8988T (cell line): Measurements from ENCODE around the gene CHRDL2.

Source experiments
- DNase-seq: peaks from one replicate; pipeline ENCODE4 v3.0.0; 2011

The CHRDL2 gene

DNA sequence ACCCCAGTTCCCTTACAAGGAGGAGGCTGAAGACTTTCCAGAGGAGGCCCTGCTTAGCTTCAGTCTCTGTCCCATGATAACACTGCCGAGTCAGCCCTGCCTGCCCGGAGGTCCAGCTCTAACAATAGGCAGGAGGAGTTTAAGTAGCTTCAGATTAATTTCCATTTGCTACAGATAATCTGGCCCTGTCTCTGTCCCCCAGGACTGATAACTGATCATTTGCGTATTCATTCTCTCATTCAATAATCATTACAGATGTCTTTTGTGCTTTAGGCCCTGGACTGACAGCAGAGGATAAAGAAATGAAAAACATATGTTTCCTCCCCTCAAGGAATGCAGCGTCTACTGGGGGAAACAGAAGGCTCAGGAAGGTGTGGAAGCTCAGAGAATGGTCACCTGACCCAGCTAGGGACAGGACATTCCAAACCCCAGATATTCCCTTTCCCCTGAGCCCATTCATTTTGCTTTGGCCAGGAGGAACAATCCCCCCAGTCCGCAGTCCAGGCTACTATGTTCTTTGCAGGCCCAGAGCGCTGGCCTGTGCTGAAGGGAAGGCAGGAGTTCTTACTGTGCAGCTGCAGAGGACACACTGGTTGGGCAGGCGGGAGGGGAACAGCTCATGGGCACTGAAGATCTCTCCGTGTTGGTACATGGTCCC is 20.8 kb downstream of the CHRDL2 start:
- no peak for DNase-seq

DNA sequence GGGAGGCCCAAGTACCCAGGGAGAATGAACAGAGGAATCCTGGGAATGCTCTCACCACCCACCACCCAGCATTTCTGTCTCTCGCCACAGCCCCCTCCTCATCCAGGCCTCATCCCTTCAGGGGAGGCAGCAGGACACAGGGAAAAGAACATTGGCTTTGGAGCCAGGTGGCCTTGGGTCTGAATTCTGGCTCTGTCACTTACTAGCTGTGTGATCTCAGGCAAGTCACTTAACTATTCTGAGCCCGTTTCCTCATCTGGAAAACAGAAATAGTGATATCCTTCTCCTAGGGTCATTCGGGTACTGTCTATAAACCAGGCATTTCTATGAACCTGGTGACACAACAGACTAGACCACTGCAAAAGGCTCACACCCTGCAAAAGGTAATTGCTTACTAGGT is 22.1 kb downstream of the CHRDL2 start:
- no peak for DNase-seq

DNA sequence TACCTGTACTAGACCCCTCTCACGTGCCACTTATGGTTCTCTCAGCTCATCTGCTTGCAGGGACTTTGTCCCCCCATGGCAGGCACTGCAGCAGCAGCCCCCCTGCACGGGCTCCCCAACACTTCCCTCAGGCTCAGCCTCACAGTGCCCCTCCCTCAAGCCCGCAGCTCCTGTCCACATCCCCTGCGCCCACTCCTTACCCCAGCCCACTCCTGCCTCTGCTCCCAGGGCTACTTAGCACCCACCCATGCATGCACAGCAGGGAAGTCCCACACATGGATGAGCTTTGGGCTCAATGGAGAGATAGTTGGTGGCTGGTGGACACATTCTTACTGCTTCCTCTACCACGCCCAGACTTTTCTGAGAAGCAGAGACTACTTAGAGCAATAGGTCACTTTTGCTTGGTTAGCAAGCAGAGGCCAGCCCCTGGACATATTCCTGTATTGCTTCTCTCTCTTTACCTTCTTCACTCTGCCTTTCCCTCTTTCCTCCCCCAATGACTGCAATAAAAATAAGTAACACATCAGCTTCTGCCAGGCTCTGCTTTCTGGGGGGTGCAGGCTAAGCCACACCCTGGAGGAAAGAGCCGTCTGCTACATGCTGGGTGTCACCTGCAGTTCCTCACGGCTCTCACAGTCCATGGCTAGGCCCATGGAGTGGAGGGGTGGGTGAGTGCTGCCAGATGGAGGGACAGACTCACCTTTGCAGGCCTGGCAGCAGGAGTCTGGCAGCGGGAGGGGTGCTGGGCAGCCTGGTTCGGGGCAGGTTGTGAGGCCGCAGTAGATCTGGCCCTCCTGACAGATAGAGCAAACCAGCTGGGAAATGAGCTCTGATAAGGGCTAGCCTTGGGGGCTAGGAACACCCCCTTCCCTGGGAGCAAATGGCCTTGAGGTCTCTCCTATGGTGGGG is 23.4 kb downstream of the CHRDL2 start:
- no peak for DNase-seq

DNA sequence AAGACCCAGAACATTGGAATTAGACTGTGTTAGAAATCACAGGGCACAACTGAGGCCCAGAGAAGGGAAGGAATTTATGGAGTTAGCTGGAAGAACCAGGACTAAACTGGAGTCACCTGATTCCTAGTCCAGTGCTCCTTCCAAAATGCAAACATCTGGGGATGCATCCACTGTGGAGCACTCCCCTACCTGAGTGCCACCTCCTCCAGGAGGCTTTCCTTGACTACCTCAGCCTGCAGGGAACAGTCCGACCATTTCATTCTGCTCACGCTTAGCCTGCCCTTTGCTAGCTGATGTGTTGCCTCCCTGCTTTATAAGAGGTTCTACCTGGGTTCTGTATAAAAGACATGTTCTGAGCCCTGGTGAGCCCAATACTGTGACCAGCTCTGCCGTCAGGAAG is 24.0 kb downstream of the CHRDL2 start:
- DNase-seq = no peak

DNA sequence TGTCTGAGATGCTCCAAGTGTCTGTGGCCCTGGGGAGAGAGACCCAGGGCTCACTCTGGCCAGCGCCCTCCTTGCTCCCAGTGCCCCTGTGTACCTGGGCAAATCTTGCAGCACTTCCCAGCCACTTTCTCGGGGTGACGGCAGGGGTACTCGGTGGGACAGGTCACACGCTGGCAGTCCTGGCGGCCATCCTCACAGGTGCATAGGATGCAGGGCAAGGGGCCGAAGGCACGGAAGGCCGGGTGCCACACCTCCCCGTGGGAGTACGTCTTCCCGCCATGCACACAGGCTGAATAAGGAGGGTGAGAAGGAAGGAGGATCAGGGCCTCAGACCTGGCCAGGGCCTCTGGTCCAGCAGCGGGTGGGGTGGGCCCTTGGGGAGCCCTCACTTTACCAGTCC is 28.0 kb downstream of the CHRDL2 start:
- no peak for DNase-seq

DNA sequence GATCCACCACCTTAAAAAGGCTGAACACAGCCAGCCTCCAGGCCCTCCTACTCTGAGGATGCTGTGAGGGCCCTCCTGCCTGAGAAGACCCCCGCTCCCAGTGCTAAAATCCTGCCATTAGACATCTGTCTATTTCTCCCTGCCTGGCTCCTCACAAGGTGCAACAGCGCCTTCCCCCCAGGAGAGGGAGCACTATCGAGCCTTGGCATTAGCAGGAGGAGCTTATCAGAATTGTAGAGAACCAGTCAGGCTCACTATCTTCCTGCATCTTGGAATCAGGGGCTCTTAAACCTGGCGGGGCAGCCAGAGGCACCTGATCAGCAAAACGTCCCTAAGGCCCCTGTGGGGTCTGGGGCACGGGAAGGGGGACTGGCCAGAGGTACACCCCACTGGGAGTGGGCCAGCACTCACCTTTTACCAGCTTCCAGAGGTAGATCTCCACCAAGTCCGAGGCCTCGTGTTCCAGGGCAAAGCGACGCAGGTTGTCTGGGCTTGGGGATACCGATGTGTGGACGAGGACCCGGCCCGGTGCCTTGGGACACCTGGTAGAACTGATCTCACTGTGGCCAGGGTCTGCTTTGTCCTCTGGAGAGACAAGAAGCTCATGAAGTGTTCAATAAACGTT is 28.7 kb downstream of the CHRDL2 start:
- DNase-seq = peak; percentile 79

DNA sequence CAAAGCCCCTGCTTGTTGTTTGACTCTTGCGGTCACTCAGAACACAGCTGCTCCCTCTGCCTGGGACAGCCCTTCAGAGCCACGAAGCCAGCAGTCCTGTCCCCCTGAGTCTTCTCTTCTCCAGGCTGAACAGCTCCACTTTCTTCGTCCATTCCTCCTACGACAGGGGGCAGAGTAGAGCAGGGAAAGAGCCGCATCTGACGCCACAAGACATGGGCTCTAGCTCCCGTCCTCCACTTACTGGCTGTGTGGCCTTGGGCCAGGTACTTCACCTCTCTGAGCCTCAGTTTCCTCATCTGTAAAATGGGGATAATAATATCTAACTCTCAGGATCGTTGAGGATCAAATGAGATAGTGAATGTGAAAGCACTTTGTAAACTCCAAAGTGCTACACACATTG is 29.9 kb downstream of the CHRDL2 start:
- no peak for DNase-seq

DNA sequence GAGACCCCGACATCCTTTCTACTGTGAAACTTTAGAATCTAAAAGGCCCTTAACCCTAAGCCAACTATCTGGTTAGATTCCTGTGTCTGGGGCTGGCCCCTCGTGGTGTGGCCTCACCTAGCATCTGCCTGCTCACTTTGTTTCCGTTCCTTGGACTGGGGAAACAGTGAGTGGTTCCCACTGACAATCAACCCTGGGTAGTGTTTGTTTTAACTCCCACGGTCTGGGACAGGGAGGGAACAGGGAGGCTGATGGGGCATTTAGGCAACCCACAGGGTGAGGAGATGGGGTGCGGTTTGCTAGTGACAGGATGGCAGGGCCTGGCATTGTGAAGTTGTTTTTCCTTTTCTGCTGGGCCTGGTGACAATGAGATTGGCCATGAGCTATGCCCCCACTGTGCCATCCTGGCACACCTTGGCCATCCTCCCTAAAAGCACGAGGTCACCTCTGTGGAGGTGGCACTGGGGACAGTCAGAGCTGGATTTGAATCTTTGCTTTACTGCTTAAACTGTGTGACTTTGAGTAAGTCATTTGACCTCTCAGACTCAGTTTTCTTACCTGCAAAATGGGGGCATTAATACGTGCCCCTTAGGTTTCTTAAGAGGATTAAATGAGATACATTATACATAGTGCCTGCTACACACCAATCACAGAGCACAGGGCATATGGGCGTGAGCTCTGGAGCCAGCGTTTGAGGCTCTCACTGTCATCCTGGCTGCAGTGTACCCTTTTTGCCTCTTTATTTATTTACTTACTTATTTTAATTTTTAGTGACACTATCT is 31.4 kb downstream of the CHRDL2 start:
- DNase-seq = no peak

DNA sequence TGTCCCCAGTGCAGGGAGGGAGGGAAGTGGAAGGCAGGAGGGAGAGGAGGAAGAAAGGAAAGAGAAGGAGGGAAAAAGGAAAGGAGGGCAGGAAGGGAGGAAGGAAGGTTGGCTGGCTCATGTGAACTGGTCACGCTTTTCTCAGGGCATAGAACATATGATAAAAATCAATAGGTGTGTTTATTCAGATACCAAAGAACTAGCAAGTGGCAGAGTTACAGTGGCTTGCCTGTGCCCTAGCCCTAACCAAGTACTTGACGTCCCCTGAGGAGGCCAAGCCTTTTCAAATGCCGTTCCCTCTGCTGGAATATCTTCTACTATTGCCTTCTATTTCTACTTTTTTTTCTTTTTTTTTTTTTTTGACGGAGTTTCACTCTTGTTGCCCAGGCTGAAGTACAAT is 33.5 kb downstream of the CHRDL2 start:
- no peak for DNase-seq

DNA sequence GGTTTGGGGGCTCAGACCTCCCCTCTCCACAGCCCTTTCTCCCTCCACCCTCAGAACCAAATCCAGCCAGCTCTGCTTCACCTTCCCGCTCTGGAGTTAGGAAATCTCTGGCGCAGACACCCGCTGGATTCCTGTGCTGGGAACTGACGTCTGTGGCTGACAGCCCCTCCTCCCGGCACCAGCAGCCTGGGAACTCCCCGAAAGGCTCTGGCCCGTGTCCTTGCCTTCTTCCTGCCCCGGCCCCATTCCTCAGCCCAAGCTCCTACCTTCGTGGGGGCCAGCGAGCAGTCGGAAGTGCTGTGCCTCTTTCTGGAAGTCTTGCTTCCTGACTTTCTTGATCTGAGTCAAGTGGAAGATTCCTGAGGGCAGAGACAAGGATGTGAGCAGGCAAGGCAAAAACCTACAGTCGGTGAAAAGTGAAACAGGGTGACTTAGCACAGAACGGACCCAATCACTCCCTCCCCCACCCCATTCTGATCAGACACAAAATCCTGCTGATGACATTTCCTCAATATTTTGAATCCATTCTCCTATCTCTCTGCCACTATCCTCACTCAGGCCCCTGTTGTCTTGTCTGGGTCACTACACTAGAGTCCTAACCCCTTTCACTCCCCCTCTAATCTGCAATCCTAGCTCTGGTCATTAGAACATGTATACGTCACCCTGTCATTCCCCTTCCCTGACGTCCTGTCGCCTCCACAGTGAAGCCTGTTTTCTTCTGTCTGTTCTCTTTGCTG is 34.1 kb downstream of the CHRDL2 start:
- no peak for DNase-seq

DNA sequence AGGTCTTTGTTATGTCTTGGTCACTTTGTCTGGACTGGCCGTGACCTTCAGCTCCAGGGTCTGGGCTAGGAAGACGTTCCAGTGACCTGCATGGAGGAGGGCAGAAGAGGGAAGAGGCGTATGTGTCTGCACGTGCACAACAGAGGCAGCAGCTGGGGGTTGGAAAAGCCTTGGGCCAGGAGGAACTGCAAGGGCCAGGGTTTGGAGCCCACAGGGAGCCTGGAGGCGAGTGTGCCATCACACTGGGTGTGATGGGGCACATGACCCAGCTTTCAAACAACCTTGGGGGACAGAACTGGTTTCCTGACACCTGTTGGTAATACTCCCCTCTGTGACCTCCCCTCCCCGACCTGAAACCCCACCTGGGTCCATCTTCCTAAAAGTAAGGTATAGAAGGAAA is 34.7 kb downstream of the CHRDL2 start:
- DNase-seq = no peak

DNA sequence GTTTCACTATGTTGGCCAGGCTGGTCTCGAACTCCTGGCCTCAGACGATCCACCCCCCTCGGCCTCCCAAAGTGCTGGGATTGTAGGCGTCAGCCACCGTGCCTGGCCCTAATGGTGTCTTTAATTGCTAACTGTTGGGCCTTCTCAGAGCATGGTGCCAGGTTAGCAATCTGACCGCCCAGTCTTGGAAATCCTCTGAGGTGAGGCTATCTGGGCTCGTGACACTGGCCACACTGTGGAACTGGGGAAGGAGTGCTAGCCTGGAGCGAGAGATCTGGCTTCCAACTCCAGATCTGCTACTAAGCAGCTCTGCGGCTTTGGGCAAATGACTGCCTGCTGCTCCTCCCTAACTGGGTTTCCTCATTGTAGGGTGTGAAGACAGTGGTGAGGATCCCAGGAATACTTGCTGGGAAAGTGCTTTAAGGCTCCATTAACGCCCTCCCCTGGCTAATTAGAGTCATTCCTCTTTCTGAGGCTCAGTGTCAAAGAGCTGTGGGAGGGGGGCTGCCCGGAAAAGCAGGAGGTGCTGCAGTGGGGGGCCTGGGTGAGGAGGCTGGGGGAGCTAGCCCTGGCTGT is 35.4 kb downstream of the CHRDL2 start:
- no peak for DNase-seq

DNA sequence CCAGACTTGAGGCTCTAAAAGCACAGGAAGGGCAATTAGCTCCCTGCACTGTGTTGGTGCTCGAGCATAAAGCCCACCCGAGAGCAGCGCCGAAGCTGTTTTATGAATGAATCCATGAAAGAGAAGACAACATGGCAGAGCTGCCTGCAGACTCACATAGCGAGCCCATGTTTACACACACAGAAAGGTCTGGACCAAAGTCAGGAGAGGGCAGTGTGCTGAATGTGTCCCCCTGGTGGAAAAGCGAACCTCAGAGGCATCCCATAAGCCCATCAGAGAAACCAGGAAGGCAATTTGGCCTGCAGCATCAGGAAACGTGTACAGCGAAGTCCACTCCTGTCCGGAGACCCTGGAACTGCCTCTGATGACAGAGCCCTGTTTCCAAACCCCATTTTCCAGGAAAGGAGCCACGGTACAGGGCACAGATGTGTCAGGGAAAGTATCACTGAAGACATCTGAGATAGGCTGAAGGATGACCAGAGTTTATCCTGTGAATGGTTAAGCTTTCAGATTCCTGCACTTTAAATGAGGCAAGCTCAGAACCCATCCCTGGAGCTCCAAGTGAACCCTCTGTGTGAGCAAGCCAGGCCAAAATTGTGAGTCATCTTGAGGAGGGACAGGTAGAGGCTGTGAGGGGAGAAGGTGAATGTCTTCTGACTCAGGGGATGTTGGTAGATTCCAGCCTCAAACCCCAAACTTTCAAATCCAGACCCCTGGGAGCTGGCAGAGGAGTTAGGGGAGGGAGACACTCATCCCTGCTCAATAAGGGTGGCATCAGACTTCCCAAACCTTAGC is 36.9 kb downstream of the CHRDL2 start:
- no peak for DNase-seq

DNA sequence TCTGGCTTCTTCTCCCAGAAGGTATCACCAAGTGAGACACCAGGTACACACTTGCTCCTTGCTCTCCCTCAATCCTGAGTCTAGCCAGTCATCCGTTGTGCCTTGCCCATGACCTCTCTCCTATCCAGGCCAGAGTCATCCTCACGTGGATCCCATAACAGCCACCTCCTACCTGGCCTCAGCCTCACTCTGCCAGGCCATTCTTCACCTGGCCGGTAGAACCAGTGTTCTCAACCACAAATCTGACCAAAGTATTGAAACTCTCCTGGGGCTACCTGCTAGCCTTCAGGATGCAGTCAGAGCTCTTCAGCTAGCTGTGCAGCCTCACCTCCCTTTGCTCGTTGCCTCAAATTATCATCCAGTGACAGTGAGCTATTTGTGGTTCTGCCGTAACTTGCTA is 37.7 kb downstream of the CHRDL2 start:
- DNase-seq = no peak

DNA sequence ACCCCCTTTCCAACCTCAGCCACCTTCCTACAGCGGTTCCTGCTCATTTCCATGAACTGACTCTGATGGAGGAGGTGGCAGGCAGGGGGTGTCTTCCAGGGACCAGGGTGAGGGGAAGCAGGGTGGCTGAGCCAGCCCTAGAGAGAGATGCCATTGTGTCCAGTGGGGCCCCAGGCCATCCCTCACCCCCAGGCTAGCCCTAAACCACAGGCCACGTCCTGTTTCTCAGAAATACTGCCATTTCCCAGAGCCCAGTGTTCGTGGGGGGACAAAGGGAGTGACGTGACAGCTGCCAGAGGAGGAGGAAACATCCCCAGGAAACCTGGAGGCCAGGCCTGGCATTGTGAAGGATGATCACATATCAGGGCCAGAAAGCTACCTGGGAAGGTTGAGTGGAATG is 39.5 kb downstream of the CHRDL2 start:
- DNase-seq = no peak

DNA sequence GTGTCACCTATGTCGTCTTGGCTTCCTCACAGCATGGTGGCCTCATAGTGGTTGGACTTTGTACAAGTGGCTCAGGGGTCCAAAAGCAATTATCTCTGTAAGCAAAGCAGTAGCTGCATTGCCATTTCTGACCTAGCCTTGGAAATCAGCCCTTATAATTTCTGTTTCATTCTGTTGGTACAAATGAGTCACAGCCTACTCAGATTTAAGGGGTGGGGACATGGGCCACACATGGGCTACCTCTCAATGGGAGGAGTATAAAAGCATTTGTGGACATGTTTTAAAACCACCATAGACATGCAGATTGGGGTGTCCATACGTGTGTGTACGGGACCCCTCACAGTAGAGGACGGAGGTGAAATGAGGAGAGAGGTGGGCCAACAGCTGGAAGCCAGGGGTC is 41.6 kb downstream of the CHRDL2 start:
- DNase-seq = no peak

DNA sequence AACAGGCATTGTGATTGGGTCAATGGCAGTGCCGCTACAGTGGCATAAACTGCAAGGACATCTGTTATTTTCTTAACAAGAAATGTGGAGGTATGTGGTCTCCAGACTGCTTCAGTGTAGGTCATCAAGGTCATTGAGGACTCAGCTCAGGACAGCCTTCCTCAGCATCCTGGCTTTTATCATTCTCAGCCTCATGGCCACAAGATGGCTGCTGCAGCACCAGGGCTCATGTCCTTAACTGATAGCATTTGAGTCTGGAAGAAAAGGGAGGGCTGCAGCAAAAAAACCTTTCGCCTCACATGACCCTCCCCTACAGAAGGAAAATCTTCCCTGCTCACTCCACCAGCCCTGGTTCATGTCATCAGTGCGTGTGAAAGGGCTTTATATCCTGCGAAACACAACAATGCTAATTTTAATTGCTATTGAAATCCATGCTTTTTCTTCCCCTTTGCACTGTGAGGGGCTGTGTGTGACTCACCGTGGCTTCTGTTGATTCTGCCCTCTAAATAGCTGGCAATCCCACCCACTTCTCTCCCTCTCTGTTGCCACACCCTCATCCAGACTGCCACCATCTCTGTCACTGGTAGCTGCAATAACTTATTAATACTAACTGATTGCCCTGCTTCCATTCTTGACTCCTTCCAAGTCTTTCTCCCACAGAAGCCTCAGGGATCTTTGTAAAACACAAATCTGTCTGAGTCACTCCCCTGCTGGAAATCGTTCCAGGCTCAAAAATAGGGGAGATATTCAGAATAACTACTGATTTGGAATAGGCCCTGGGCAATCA is 43.8 kb downstream of the CHRDL2 start:
- no peak for DNase-seq

DNA sequence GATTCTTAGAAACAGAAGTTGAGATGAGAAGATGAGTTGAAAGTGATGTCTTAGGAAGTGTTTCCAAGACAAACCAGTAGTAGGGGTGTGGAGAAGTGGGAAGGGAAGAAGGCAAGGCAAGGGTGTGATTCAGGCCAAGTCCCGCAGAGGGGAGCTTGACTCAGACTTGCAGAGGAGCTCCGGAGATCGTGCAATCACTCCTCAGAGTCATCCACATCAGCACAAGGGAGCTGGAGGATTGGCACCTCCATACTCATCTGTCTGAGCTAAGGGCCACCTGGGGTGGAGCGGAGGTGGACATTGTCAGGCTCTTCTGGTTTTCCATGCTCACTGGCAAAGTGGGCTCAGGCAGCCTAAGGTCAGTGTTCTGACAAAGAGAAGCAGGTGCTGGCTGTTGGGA is 44.4 kb downstream of the CHRDL2 start:
- DNase-seq = no peak

DNA sequence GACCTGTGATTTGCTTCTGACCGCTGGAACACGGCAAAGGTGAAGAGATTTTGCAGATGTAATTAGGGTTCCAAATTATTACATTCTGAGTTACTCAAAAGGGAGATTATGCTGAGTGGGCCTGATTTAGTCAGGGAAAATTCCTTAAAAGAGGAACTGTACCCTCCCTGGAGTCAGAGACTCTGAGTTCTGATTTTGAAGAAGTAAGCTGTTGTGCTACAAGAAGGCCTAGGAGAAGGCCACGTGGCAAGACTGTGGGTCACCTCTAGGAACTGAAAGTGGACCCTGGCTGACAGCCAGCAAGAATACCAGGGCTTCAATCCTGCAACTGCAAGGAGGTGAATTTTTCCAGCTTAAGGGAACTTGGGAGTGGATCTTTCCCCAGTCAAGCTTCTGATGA is 45.3 kb downstream of the CHRDL2 start:
- DNase-seq = no peak

DNA sequence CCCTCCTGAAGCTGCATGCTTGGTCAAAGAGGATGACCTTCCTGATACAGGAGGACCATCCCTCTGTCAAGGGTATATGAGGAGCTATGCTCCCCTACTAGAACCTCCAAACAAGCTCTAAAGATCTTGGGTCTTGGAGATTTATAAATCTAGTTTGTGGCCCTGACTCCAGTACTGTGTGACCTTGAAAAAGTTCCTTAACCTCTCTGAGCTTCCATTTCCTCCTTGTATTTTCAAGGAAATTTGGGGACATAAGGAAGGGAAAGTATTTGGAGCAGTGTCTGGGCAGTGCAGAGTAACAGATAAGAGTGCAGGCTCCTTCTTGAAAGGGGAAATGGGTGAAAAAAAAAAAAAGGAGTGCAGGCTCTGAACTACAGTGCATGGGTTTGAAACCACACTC is 45.9 kb downstream of the CHRDL2 start:
- no peak for DNase-seq

DNA sequence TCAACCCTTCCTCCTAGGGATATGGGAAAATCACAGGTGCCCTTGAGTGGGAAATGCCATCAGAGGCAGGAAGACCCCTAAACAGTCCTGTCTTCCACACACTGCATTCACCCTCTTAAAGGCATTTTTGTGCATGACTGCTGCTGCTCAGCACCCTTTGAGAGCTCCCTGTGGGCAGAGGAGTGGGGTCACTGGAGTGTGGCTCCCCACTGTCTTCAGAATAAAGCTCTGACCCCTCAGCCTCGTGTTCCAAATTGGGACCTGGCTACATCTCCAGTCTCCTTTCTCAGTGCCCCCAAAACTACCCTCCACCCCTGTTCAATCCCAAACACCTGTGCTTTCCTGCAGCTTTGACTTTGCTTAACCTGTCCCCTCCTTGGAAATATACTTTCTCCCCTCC is 46.6 kb downstream of the CHRDL2 start:
- DNase-seq = no peak
